ENCODE measurements around the gene COL4A2.

Gene COL4A2

GRCh38 chr13:110339975-110340550 lies 33.0 kb downstream of the COL4A2 start:
- no peak for DNase-seq (ENCODE audit: low spot score)

GRCh38 chr13:110340812-110341444 lies 33.8 kb downstream of the COL4A2 start:
- DNase-seq (ENCODE audit: low spot score), result no peak

- DNase-seq (ENCODE audit: low spot score), result no peak
Measured at GRCh38 chr13:110341445-110342244, 34.6 kb downstream of the COL4A2 start.

GRCh38 chr13:110342474-110342873 lies 35.4 kb downstream of the COL4A2 start:
- no peak for DNase-seq (ENCODE audit: low spot score)

GRCh38 chr13:110343241-110343865 lies 36.3 kb downstream of the COL4A2 start:
- no peak for DNase-seq (ENCODE audit: low spot score)

GRCh38 chr13:110344320-110344719 lies 37.2 kb downstream of the COL4A2 start:
- DNase-seq (ENCODE audit: low spot score), result no peak

- DNase-seq (ENCODE audit: low spot score), result no peak
Measured at GRCh38 chr13:110345266-110345665, 38.2 kb downstream of the COL4A2 start.

- DNase-seq (ENCODE audit: low spot score), result no peak
Measured at GRCh38 chr13:110345701-110346100, 38.6 kb downstream of the COL4A2 start.

GRCh38 chr13:110346661-110347067 lies 39.6 kb downstream of the COL4A2 start:
- DNase-seq (ENCODE audit: low spot score), result no peak

GRCh38 chr13:110347088-110347487 lies 40.0 kb downstream of the COL4A2 start:
- DNase-seq (ENCODE audit: low spot score), result no peak

GRCh38 chr13:110347535-110348308 lies 40.6 kb downstream of the COL4A2 start:
- no peak for DNase-seq (ENCODE audit: low spot score)

GRCh38 chr13:110348309-110349105 lies 41.4 kb downstream of the COL4A2 start:
- no peak for DNase-seq (ENCODE audit: low spot score)

GRCh38 chr13:110349239-110349638 lies 42.2 kb downstream of the COL4A2 start:
- no peak for DNase-seq (ENCODE audit: low spot score)

- DNase-seq (ENCODE audit: low spot score), result no peak
Measured at GRCh38 chr13:110350049-110350448, 43.0 kb downstream of the COL4A2 start.

GRCh38 chr13:110350509-110350908 lies 43.4 kb downstream of the COL4A2 start:
- DNase-seq (ENCODE audit: low spot score), result no peak

GRCh38 chr13:110351636-110352420 lies 44.7 kb downstream of the COL4A2 start:
- DNase-seq (ENCODE audit: low spot score), result no peak

- DNase-seq (ENCODE audit: low spot score), result peak; percentile 22
Measured at GRCh38 chr13:110352735-110353134, 45.7 kb downstream of the COL4A2 start.

GRCh38 chr13:110353339-110353977 lies 46.4 kb downstream of the COL4A2 start:
- no peak for DNase-seq (ENCODE audit: low spot score)

GRCh38 chr13:110354123-110354627 lies 47.1 kb downstream of the COL4A2 start:
- no peak for DNase-seq (ENCODE audit: low spot score)

Data from NAMALWA (cell line).